ENCODE measurements around the gene MS4A14.

GRCh38 chr11:60378354-60378753 is 17.9 kb upstream of the MS4A14 start, which contains the start of gene MS4A7:
- TF ChIP-seq CTCF (IDR thresholded peaks at IDR 0.05) (no peak), POLR2A (IDR thresholded peaks at IDR 0.05) (no peak), EP300 (IDR thresholded peaks at IDR 0.05) (no peak), POLR2AphosphoS5 (IDR thresholded peaks at IDR 0.05) (peak in 2 of 3 donors; percentile 26 to 28)

Data from stomach (tissue), 4 donors.